ENCODE results near the gene CYP2D6. TPM values are rescaled to one million over a fixed set of nuclear protein-coding genes. Genes with fewer than 3 reads are reported as not detected.
A peak's percentile ranks its signal among the peaks of the same experiment; 100 is the strongest.
"Not testable (repeated sequence)": the region's sequence is repeated elsewhere in the genome, so short reads cannot be mapped to it uniquely, and the experiment has no call there.

CYP2D6 gene
- total and polyA plus RNA-seq, 2 experiments from 2014 or later, result 3.8 to 6.1 TPM

DNA sequence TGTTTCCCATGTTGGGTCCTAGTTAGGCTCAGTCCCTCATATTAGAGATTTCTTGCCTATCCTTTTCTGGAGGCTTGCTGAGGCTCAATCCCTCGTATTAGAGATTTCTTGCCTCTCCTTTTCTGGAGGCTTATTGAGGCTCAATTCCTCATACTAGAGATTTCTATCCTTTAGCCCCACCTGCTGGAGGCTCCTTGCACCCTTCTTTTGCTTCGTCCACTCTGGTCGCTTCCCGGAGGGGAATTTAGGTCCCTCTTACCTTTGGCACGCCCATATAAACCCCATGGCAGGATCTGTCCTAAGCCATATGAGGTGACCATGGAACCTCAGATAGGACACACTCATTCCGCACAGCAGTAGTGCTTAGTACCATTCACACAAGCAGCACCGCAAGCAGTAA is 15.9 kb downstream of the CYP2D6 start:
- no peaks in the 10 kb centered on the region for H3K27me3 ChIP-seq
- DNase-seq (ENCODE audit: low spot score), result peak; percentile 80
- no peaks in the 10 kb centered on the region for H3K9me3 ChIP-seq (ENCODE audit: low read depth)
- H3K27ac ChIP-seq, result peak overlapping the region; percentile 82
- H3K4me3 ChIP-seq, result no peak overlapping the region
- no peaks in the 10 kb centered on the region for H3K79me2 ChIP-seq
- 36% methylated on average over 7 of the region's 7 CpGs for WGBS (ENCODE audit: low lambda C conversion rate, missing lambda C conversion rate)
- no peak overlapping the region for H2AFZ ChIP-seq
- peak overlapping the region; percentile 64 for H3K4me2 ChIP-seq
- no peaks in the 10 kb centered on the region for H3K9me2 ChIP-seq (replicated peaks; ENCODE audit: insufficient read depth)
- TF ChIP-seq, protein P1, sequence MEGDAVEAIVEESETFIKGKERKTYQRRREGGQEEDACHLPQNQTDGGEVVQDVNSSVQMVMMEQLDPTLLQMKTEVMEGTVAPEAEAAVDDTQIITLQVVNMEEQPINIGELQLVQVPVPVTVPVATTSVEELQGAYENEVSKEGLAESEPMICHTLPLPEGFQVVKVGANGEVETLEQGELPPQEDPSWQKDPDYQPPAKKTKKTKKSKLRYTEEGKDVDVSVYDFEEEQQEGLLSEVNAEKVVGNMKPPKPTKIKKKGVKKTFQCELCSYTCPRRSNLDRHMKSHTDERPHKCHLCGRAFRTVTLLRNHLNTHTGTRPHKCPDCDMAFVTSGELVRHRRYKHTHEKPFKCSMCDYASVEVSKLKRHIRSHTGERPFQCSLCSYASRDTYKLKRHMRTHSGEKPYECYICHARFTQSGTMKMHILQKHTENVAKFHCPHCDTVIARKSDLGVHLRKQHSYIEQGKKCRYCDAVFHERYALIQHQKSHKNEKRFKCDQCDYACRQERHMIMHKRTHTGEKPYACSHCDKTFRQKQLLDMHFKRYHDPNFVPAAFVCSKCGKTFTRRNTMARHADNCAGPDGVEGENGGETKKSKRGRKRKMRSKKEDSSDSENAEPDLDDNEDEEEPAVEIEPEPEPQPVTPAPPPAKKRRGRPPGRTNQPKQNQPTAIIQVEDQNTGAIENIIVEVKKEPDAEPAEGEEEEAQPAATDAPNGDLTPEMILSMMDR (IDR thresholded peaks at IDR 0.05; ENCODE audit: poor library complexity), result peak; percentile 59
- TF ChIP-seq EZH2 (IDR thresholded peaks at IDR 0.05; ENCODE audit: borderline replicate concordance), result no peak
- no peaks in the 10 kb centered on the region for H3K36me3 ChIP-seq (replicated peaks; ENCODE audit: insufficient read depth, low read depth)
- no peaks in the 10 kb centered on the region for H3K4me1 ChIP-seq (ENCODE audit: insufficient read depth)
- H4K20me1 ChIP-seq (ENCODE audit: insufficient read depth, poor library complexity, severe bottlenecking), result no peaks in the 10 kb centered on the region

DNA sequence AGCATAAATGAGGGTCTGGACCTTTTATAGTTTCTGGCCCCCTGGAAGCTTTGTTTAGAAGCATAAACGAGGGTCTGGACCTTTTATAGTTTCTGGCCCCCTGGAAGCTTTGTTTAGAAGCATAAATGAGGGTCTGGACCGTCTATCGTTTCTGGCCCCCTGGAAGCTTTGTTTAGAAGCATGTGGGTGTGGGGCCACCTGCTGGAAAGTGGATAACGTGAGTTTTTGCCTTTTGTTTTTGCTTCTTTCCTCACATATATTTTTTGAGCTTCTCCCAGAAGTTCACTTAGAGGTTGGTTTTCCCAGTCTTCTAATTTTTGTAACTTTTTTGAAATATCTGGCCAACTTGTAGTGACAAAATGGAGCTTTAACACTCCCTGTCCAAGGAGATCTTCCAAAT is 17.8 kb downstream of the CYP2D6 start:
- H3K4me1 ChIP-seq (ENCODE audit: insufficient read depth); H2AFZ ChIP-seq; H3K36me3 ChIP-seq (replicated peaks; ENCODE audit: insufficient read depth, low read depth); H3K27ac ChIP-seq; H3K79me2 ChIP-seq; DNase-seq (ENCODE audit: low spot score); H3K9me3 ChIP-seq (ENCODE audit: low read depth); H4K20me1 ChIP-seq (ENCODE audit: insufficient read depth, poor library complexity, severe bottlenecking); H3K27me3 ChIP-seq; H3K9me2 ChIP-seq (replicated peaks; ENCODE audit: insufficient read depth); H3K4me3 ChIP-seq; H3K4me2 ChIP-seq: not testable (repeated sequence)
- TF ChIP-seq, protein P1 (IDR thresholded peaks at IDR 0.05; ENCODE audit: poor library complexity), result peak; percentile 27
- 13% methylated on average over 4 of the region's 4 CpGs for whole genome bisulfite sequencing (ENCODE audit: low lambda C conversion rate, missing lambda C conversion rate)

DNA sequence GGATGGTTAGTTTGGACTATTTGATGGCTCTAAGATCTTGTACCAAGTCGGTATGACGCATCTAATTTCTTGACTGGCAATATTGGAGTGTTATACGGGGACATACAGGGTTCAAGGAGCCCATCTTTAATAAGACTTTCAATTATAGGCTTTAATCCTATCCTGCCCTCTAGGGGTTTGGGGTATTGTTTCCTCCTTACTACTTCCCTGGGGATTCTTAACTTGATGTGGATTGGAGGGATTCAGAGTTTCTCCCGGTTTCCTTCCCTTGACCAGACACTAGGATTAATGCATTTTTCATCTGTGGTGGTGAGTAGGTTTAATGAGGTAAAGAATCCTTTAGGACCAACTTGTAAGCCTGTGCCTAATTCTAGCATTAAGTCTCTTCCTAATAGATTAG is 18.8 kb downstream of the CYP2D6 start:
- 54% methylated on average over 4 of the region's 4 CpGs for WGBS (ENCODE audit: low lambda C conversion rate, missing lambda C conversion rate)
- Histone ChIP-seq H3K27me3 (no peaks in the 10 kb centered on the region), H3K4me1 (ENCODE audit: insufficient read depth) (no peaks in the 10 kb centered on the region), H2AFZ (no peak overlapping the region), H3K9me2 (replicated peaks; ENCODE audit: insufficient read depth) (no peaks in the 10 kb centered on the region), H3K36me3 (replicated peaks; ENCODE audit: insufficient read depth, low read depth) (no peaks in the 10 kb centered on the region), H3K9me3 (ENCODE audit: low read depth) (no peaks in the 10 kb centered on the region), H3K4me2 (no peak overlapping the region), H3K4me3 (no peak overlapping the region), H3K27ac (no peak overlapping the region), H4K20me1 (ENCODE audit: insufficient read depth, poor library complexity, severe bottlenecking) (no peaks in the 10 kb centered on the region), H3K79me2 (no peaks in the 10 kb centered on the region)
- TF ChIP-seq EZH2phosphoT487 (IDR thresholded peaks at IDR 0.05; ENCODE audit: low read depth, severe bottlenecking, unreplicated experiment), result no peak
- TF ChIP-seq, protein P1 (IDR thresholded peaks at IDR 0.05; ENCODE audit: poor library complexity), result no peak
- no peak for TF ChIP-seq EZH2 (IDR thresholded peaks at IDR 0.05; ENCODE audit: borderline replicate concordance)
- DNase-seq (ENCODE audit: low spot score), result no peak

DNA sequence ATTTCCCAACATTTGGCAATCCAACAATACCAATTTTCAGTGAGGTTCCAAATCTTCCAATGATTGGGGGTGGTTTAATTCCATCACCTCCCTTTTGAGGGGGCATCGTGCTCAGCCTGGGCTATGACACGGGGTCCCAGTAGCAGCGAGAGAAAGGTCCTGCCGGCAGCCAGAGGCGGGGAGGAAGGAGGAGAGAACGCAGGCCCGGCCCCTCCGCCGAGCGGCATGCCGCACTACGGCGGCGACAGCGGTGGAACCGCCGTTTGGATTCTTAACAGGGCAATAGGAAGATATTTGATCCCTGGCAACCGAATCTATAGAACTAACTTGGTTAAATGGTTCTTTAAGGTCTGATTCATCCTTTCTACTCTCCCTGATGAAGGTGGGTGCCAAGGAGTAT is 21.8 kb downstream of the CYP2D6 start:
- TF ChIP-seq, protein P1 (IDR thresholded peaks at IDR 0.05; ENCODE audit: poor library complexity), result no peak
- TF ChIP-seq EZH2phosphoT487 (IDR thresholded peaks at IDR 0.05; ENCODE audit: low read depth, severe bottlenecking, unreplicated experiment) (no peak), EZH2 (IDR thresholded peaks at IDR 0.05; ENCODE audit: borderline replicate concordance) (no peak)
- no peak overlapping the region for H3K4me3 ChIP-seq
- H3K9me2 ChIP-seq (replicated peaks; ENCODE audit: insufficient read depth), result no peaks in the 10 kb centered on the region
- no peaks in the 10 kb centered on the region for H3K79me2 ChIP-seq
- no peak overlapping the region for H3K27ac ChIP-seq
- H3K4me2 ChIP-seq, result no peak overlapping the region
- H3K9me3 ChIP-seq (ENCODE audit: low read depth), result no peaks in the 10 kb centered on the region
- no peak for DNase-seq (ENCODE audit: low spot score)
- no peaks in the 10 kb centered on the region for H3K4me1 ChIP-seq (ENCODE audit: insufficient read depth)
- no peaks in the 10 kb centered on the region for H3K27me3 ChIP-seq
- H2AFZ ChIP-seq, result no peak overlapping the region
- 89% methylated on average over 18 of the region's 18 CpGs for WGBS (ENCODE audit: low lambda C conversion rate, missing lambda C conversion rate)
- no peaks in the 10 kb centered on the region for H3K36me3 ChIP-seq (replicated peaks; ENCODE audit: insufficient read depth, low read depth)
- H4K20me1 ChIP-seq (ENCODE audit: insufficient read depth, poor library complexity, severe bottlenecking), result no peaks in the 10 kb centered on the region

DNA sequence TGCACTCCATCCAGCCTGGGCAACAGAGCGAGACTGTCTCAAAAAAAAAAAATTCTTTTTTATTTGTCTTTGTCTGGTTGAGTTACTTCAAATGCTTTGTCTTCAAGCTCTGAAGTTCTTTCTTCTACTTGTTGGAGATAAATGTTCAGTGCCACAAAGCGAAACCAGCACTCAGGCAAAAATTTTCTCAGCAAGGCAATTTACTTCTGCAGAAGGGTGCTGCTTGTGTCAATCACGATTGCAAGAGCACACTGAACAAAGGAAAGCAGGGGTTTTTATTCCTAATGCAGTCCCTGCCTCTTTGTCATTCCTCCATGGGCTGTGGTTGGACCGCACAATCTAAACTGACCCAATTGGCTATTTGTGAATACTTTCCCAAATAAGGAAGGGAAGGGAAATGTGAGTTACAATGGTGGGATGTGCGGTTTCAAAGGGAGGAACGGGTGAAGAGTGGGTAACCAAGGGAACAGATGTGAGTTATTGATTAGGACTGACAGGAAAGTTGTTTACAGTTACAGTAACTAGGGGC is 26.2 kb downstream of the CYP2D6 start:
- not testable (repeated sequence) for DNase-seq (ENCODE audit: low spot score); H3K4me1 ChIP-seq (ENCODE audit: insufficient read depth); H3K4me3 ChIP-seq; H4K20me1 ChIP-seq (ENCODE audit: insufficient read depth, poor library complexity, severe bottlenecking); H3K9me3 ChIP-seq (ENCODE audit: low read depth); H3K79me2 ChIP-seq; H3K36me3 ChIP-seq (replicated peaks; ENCODE audit: insufficient read depth, low read depth); H3K27ac ChIP-seq; H2AFZ ChIP-seq; H3K9me2 ChIP-seq (replicated peaks; ENCODE audit: insufficient read depth); H3K27me3 ChIP-seq; H3K4me2 ChIP-seq
- WGBS (ENCODE audit: low lambda C conversion rate, missing lambda C conversion rate), result 84% methylated on average over 6 of the region's 6 CpGs

Measured in hepatocyte (in vitro differentiated cells).